ENCODE results near the gene CFAP107. TPM values are rescaled to one million over a fixed set of nuclear protein-coding genes. Genes with fewer than 3 reads are reported as not detected.

CFAP107 gene
- polyA plus RNA-seq, 2 of the 4 experiments (the other 2 are of a cell fraction): not detected

- Histone ChIP-seq H3K4me2 (no peak overlapping the region), H3K27ac (no peak overlapping the region), H3K9me3 (no peaks in the 10 kb centered on the region), H3K4me1 (no peaks in the 10 kb centered on the region), H3K4me3 (no peak overlapping the region)
- ChIA-PET CTCF (interaction anchor here (0.7 kb wide), 1 partner anchor 15 kb away, joined by 3 read pairs; no protein-coding TSS in a partner anchor), POLR2A (no interaction called here)
- TF ChIP-seq MYC (IDR thresholded peaks at IDR 0.05; ENCODE audit: borderline replicate concordance, low read length) (no peak), ELK1 (IDR thresholded peaks at IDR 0.05; ENCODE audit: low read depth, low read length) (no peak)
- 35% methylated on average over 3 of the region's 3 CpGs for WGBS (ENCODE audit: missing lambda C conversion rate)
- DNase-seq (ENCODE audit: low read depth in 1 of 2, low spot score in 1 of 2): no peak
- FAIRE-seq: no peak
- no peak for ATAC-seq
Measured at GRCh38 chr1:12714710-12715475, 31.1 kb upstream of the CFAP107 start.

GRCh38 chr1:12715896-12716437 is 30.0 kb upstream of the CFAP107 start, which contains the start of gene AADACL3:
Gene AADACL3, plus strand, starts transcription at chr1:12716110. Its CDS starts 67 bp downstream, at chr1:12716177.
- H3K27ac ChIP-seq: no peak within 1 kb of the TSS
- CTCF ChIA-PET: no interaction called here
- no peak within 1 kb of the TSS for H3K4me2 ChIP-seq
- no peak for TF ChIP-seq EP300 (IDR thresholded peaks at IDR 0.05)
- TF ChIP-seq ZC3H11A (IDR thresholded peaks at IDR 0.05): no peak
- no peak for TF ChIP-seq ESRRA (IDR thresholded peaks at IDR 0.05; ENCODE audit: borderline replicate concordance, low read length)
- no peak for TF ChIP-seq GATA3 (IDR thresholded peaks at IDR 0.05; ENCODE audit: borderline replicate concordance)
- no peak for TF ChIP-seq RCOR1 (IDR thresholded peaks at IDR 0.05; ENCODE audit: low read depth, low read length)
- TF ChIP-seq CTCF (IDR thresholded peaks at IDR 0.05): no peak
- TF ChIP-seq POLR2AphosphoS2 (conservative IDR thresholded peaks at IDR 0.05; ENCODE audit: low read length): no peak
- TF ChIP-seq USF2 (IDR thresholded peaks at IDR 0.05): no peak
- no peak for TF ChIP-seq FOXS1 (CRISPR knock-in tag; IDR thresholded peaks at IDR 0.05)
- TF ChIP-seq KDM5A (IDR thresholded peaks at IDR 0.05): no peak
- TF ChIP-seq CHD2 (IDR thresholded peaks at IDR 0.05; ENCODE audit: low read length, partially characterized antibody): no peak
- TF ChIP-seq KDM1A (IDR thresholded peaks at IDR 0.05; ENCODE audit: low read depth): no peak
- no peak for TF ChIP-seq POLR2A (IDR thresholded peaks at IDR 0.05; ENCODE audit: low read length)
- TF ChIP-seq TFCP2L1 (CRISPR knock-in tag; IDR thresholded peaks at IDR 0.05): no peak
- TF ChIP-seq EHMT2 (IDR thresholded peaks at IDR 0.05; ENCODE audit: low read depth): no peak
- FAIRE-seq (no peak), DNase-seq (ENCODE audit: low read depth in 1 of 2, low spot score in 1 of 2) (no peak), ATAC-seq (no peak)
- POLR2A ChIA-PET: no interaction called here
- no peaks in the 10 kb centered on the region for H3K9me3 ChIP-seq
- 73% methylated on average over 7 of the region's 8 CpGs for WGBS (ENCODE audit: missing lambda C conversion rate)
- H3K4me1 ChIP-seq: no peaks in the 10 kb centered on the region
- H3K4me3 ChIP-seq: no peak within 1 kb of the TSS

- DNase-seq (ENCODE audit: low read depth in 1 of 2, low spot score in 1 of 2) (no peak), FAIRE-seq (no peak), ATAC-seq (no peak)
- H3K4me1 ChIP-seq: no peaks in the 10 kb centered on the region
- ChIA-PET POLR2A (no interaction called here), CTCF (interaction anchor here (0.6 kb wide), 1 partner anchor 271 kb away, joined by 3 read pairs; no protein-coding TSS in a partner anchor)
- WGBS (ENCODE audit: missing lambda C conversion rate): 42% methylated on average over 7 of the region's 7 CpGs
- no peak overlapping the region for H3K4me3 ChIP-seq
- TF ChIP-seq JUNB (IDR thresholded peaks at IDR 0.05) (no peak), REST (IDR thresholded peaks at IDR 0.05) (no peak)
- H3K9me3 ChIP-seq: no peaks in the 10 kb centered on the region
- no peak overlapping the region for H3K4me2 ChIP-seq
- no peak overlapping the region for H3K27ac ChIP-seq
Measured at GRCh38 chr1:12717301-12717838, 28.6 kb upstream of the CFAP107 start.
